HCT116 (cell line): ENCODE data around the gene FBXL13. TPM values are rescaled to one million over a fixed set of nuclear protein-coding genes. Genes with fewer than 3 reads are reported as not detected.

Experiments
- ATAC-seq: fragments of 200-7000 bp; cut with Tn5 transposase; 2 replicates; pipeline ENCODE4 v1.9.1; 2020; ENCODE audit warnings: mild to moderate bottlenecking, moderate library complexity
- BruUV-seq: library from RNA; stranded (reverse); fragments of 400-500 nt; replicated peaks from 2 replicates; lab custom pipeline; 2021; lab: Mats Ljungman, UMichigan
- CTCF ChIA-PET: fragments of 300-600 bp; sonication (Branson Sonifier 250); formaldehyde crosslinking; loops from one replicate; lab custom pipeline; 2021; ENCODE audit warnings: antibody characterized with exemption; lab: Charles Lee
- POLR2A ChIA-PET: fragments of 300-600, 350-600 bp; sonication (Branson Sonifier 250); formaldehyde crosslinking; loops from one replicate; lab custom pipeline; 2021; ENCODE audit warnings: antibody characterized with exemption; lab: Charles Lee
- RAD21 ChIA-PET, 2 experiments: fragments of 300-600 bp; sonication (Branson Sonifier 250); formaldehyde crosslinking; loops; one replicate each; lab custom pipeline; 2023; ENCODE audit warnings: low total read pairs in 2 of 2; ENCODE audit not compliant: uncharacterized antibody in 2 of 2, unreplicated experiment in 2 of 2, low non-redundant PET in 1 of 2; lab: Charles Lee
- DNase-seq: peaks from one replicate; pipeline ENCODE4 v3.0.0-alpha.2; 2010; ENCODE audit warnings: low read depth, low spot score
- H2AFZ ChIP-seq: fragments of 200-600 bp; shearing (Covaris generic), sonication (generic); 2 replicates; pipeline ENCODE4 v1.6.1; 2017; ENCODE audit warnings: low read depth, mixed run types, mixed read lengths, antibody characterized with exemption, low read length; ENCODE audit not compliant: poor library complexity, severe bottlenecking
- H3K27ac ChIP-seq: 2 replicates; pipeline ENCODE4 v1.5.1; 2012; ENCODE audit warnings: low read depth, low read length
- H3K27me3 ChIP-seq: fragments of 200-600 bp; sonication (generic); 2 replicates; pipeline ENCODE4 v1.6.1; 2016; ENCODE audit warnings: mixed run types, low read length, mixed read lengths; ENCODE audit not compliant: insufficient read depth
- H3K36me3 ChIP-seq, 2 experiments: fragments of 200-500 bp in 1 of 2; fragments of 200-600 bp in 1 of 2; sonication (Bioruptor generic) in 1 of 2; sonication (generic) in 1 of 2; 2 replicates each; pipeline versions ENCODE4 v1.5.1 to v1.6.1; 2014 to 2016; ENCODE audit warnings: low read length in 2 of 2, inconsistent platforms in 1 of 2, mixed read lengths in 1 of 2, mixed run types in 1 of 2; ENCODE audit not compliant: insufficient read depth in 2 of 2, control insufficient read depth in 1 of 2
- H3K4me1 ChIP-seq, 2 experiments: fragments of 200-600 bp in 1 of 2; sonication (generic) in 1 of 2; 2 replicates each; pipeline versions ENCODE4 v1.5.1 to v1.6.1; 2012 to 2017; ENCODE audit warnings: low read length in 2 of 2, inconsistent platforms in 1 of 2, mild to moderate bottlenecking in 1 of 2, mixed read lengths in 1 of 2, mixed run types in 1 of 2, moderate library complexity in 1 of 2; ENCODE audit not compliant: insufficient read depth in 2 of 2, control insufficient read depth in 1 of 2
- H3K4me2 ChIP-seq: fragments of 200-600 bp; sonication (generic); 2 replicates; pipeline ENCODE4 v1.6.1; 2017; ENCODE audit warnings: mixed run types, low read length, mixed read lengths
- H3K4me3 ChIP-seq, 2 experiments: fragments of 200-600 bp in 1 of 2; sonication (generic) in 1 of 2; replicated peaks in 1 of 2; 2 replicates each; pipeline ENCODE4 v1.5.1; 2011 to 2016; ENCODE audit warnings: low read length in 2 of 2, control low read depth in 1 of 2, low read depth in 1 of 2, mild to moderate bottlenecking in 1 of 2, mixed read lengths in 1 of 2, mixed run types in 1 of 2
- H3K79me2 ChIP-seq: fragments of 200-600 bp; sonication (generic); 2 replicates; pipeline ENCODE4 v1.6.1; 2017; ENCODE audit warnings: mild to moderate bottlenecking, mixed run types, low read length, moderate library complexity, mixed read lengths; ENCODE audit not compliant: insufficient read depth
- H3K9ac ChIP-seq: fragments of 200-600 bp; sonication (generic); 2 replicates; pipeline ENCODE4 v1.6.1; 2016; ENCODE audit warnings: low read length, mixed read lengths
- H3K9me2 ChIP-seq: fragments of 200-600 bp; sonication (generic), shearing (Covaris generic); 2 replicates; pipeline ENCODE4 v1.6.1; 2017; ENCODE audit warnings: mixed run types, mild to moderate bottlenecking, moderate library complexity; ENCODE audit not compliant: insufficient read depth
- H3K9me3 ChIP-seq, 2 experiments: fragments of 200-500 bp in 1 of 2; fragments of 200-600 bp in 1 of 2; sonication (Bioruptor generic) in 1 of 2; sonication (generic) in 1 of 2; 2 replicates each; pipeline ENCODE4 v1.6.1; 2014 to 2017; ENCODE audit warnings: low read length in 2 of 2, mixed read lengths in 2 of 2, inconsistent platforms in 1 of 2, low read depth in 1 of 2, mild to moderate bottlenecking in 1 of 2, mixed run types in 1 of 2, moderate library complexity in 1 of 2; ENCODE audit not compliant: control insufficient read depth in 1 of 2, insufficient read depth in 1 of 2
- H4K20me1 ChIP-seq: fragments of 200-600 bp; sonication (generic), shearing (Covaris generic); 2 replicates; pipeline ENCODE4 v1.6.1; 2017; ENCODE audit warnings: mixed run types, mild to moderate bottlenecking, moderate library complexity; ENCODE audit not compliant: insufficient read depth
- CEBPB ChIP-seq: IDR thresholded peaks from 2 replicates; pipeline ENCODE4 v1.6.1; 2012; ENCODE audit warnings: low read depth
- EGR1 ChIP-seq: IDR thresholded peaks from 2 replicates; pipeline ENCODE4 v1.6.1; 2012; ENCODE audit warnings: low read depth
- ELF1 ChIP-seq: IDR thresholded peaks from 2 replicates; pipeline ENCODE4 v1.6.1; 2012; ENCODE audit warnings: low read depth, borderline replicate concordance
- EZH2 ChIP-seq: fragments of 200-600 bp; sonication (generic); IDR thresholded peaks from 2 replicates; pipeline ENCODE4 v1.6.1; 2017; ENCODE audit warnings: antibody characterized with exemption, mixed run types
- FOSL1 ChIP-seq: IDR thresholded peaks from 2 replicates; pipeline ENCODE4 v1.6.1; 2012; ENCODE audit warnings: low read depth
- JUND ChIP-seq: IDR thresholded peaks from 2 replicates; pipeline ENCODE4 v1.6.1; 2012
- POLR2A ChIP-seq: IDR thresholded peaks from 2 replicates; pipeline ENCODE4 v1.7.0; 2011; ENCODE audit warnings: borderline replicate concordance; ENCODE audit not compliant: insufficient read depth, insufficient read length; ENCODE audit errors: extremely low read depth
- POLR2AphosphoS5 ChIP-seq: IDR thresholded peaks from 2 replicates; pipeline ENCODE4 v1.6.1; 2011; ENCODE audit warnings: mild to moderate bottlenecking, low read depth, low read length, moderate library complexity
- SP1 ChIP-seq: IDR thresholded peaks from 2 replicates; pipeline ENCODE4 v1.6.1; 2012; ENCODE audit warnings: low read depth
- SRF ChIP-seq: IDR thresholded peaks from 2 replicates; pipeline ENCODE4 v1.6.1; 2012; ENCODE audit warnings: low read depth
- TCF7L2 ChIP-seq: IDR thresholded peaks from 2 replicates; pipeline ENCODE4 v1.7.0; 2011; ENCODE audit warnings: borderline replicate concordance, inconsistent platforms; ENCODE audit not compliant: insufficient read depth, insufficient read length; ENCODE audit errors: extremely low read depth
- YY1 ChIP-seq: IDR thresholded peaks from 2 replicates; pipeline ENCODE4 v1.6.1; 2011; ENCODE audit warnings: low read length, low read depth, moderate library complexity, mild to moderate bottlenecking; ENCODE audit not compliant: insufficient replicate concordance; ENCODE audit errors: extremely low read depth
- ZFX ChIP-seq: fragments of 450-650 bp; IDR thresholded peaks from 2 replicates; pipeline ENCODE4 v1.6.1; 2017
- ZNF274 ChIP-seq: fragments of 200-500 bp; sonication (Bioruptor generic); IDR thresholded peaks from 2 replicates; pipeline ENCODE4 v1.6.1; 2014; ENCODE audit warnings: mild to moderate bottlenecking, low read depth, low read length, inconsistent platforms
- intact Hi-C: fragments of 100-400 bp; cut with micrococcal nuclease; formaldehyde crosslinking; loops from 2 replicates; pipeline ENCODE4 v1.10.0; 2022
- total RNA-seq: library from RNA; stranded (reverse); gene quantifications from one replicate; pipeline ENCODE4 v1.2.1, GENCODE V29; 2021; ENCODE audit not compliant: unreplicated experiment
- TF ChIP-seq, protein P1 (sequence below): IDR thresholded peaks from 2 replicates; pipeline ENCODE4 v1.6.1; 2012
- TF ChIP-seq, protein P2 (sequence below): IDR thresholded peaks from 2 replicates; pipeline ENCODE4 v1.6.1; 2012
- TF ChIP-seq, protein P3 (sequence below), 3 experiments: fragments of 200-600 bp in 1 of 3; sonication (generic) in 1 of 3; IDR thresholded peaks in 2 of 3; conservative IDR thresholded peaks in 1 of 3; 2 replicates each; pipeline ENCODE4 v1.5.1; 2012 to 2017; ENCODE audit warnings: low read depth in 2 of 3, low read length in 2 of 3, antibody characterized with exemption in 1 of 3, borderline replicate concordance in 1 of 3, control low read depth in 1 of 3, mild to moderate bottlenecking in 1 of 3, mixed read lengths in 1 of 3, mixed run types in 1 of 3, moderate library complexity in 1 of 3; ENCODE audit not compliant: insufficient read depth in 1 of 3

Gene FBXL13
- total RNA-seq, 1 experiment from 2014 or later: 1.0 TPM

DNA sequence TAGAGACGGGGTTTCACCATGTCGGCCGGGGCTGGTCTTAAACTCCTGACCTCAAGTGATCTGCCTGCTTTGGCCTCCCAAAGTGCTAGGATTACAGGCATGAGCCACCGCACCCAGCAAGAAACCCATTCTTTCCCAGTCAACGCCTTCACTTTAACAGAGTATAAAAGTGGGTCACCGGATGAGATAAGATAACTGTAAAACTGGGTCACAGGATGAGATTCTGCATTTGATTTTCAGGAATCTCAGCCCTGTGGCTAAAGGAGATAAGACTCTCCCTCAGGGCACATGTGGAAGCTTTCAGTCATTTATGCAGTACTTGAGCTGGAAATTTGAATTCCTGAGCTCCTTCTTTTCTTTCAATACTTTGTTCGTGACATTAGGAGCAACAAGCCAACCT, 91.0 kb downstream of the FBXL13 start:
- no peak for TF ChIP-seq SRF
- no peak for TF ChIP-seq ELF1
- TF ChIP-seq, protein P1, sequence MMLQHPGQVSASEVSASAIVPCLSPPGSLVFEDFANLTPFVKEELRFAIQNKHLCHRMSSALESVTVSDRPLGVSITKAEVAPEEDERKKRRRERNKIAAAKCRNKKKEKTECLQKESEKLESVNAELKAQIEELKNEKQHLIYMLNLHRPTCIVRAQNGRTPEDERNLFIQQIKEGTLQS: no peak
- no peak for TF ChIP-seq YY1
- TF ChIP-seq SP1: no peak
- H4K20me1 ChIP-seq: no peaks in the 10 kb centered on the region
- no peak overlapping the region for H3K4me2 ChIP-seq
- no peak overlapping the region for H3K9ac ChIP-seq
- DNase-seq (no peak), ATAC-seq (no peak)
- ChIA-PET POLR2A (no interaction called here), CTCF (no interaction called here), RAD21 (no interaction called here)
- H3K4me3 ChIP-seq: no peak overlapping the region
- no peak overlapping the region for H3K27ac ChIP-seq
- peaks cover 5% of the 10 kb centered on the region in 2 experiments for H3K4me1 ChIP-seq
- intact Hi-C loops: no loop called here
- no peaks in the 10 kb centered on the region for H3K79me2 ChIP-seq
- no peaks in the 10 kb centered on the region for H3K27me3 ChIP-seq
- H3K9me3 ChIP-seq: 0 out of 4 replicates have a peak, but pooled peaks cover 4% of the 10 kb centered on the region in 2 experiments
- no TSS peak for BruUV-seq
- no peaks in the 10 kb centered on the region for H3K36me3 ChIP-seq
- no peaks in the 10 kb centered on the region for H3K9me2 ChIP-seq
- H2AFZ ChIP-seq: no peak overlapping the region

DNA sequence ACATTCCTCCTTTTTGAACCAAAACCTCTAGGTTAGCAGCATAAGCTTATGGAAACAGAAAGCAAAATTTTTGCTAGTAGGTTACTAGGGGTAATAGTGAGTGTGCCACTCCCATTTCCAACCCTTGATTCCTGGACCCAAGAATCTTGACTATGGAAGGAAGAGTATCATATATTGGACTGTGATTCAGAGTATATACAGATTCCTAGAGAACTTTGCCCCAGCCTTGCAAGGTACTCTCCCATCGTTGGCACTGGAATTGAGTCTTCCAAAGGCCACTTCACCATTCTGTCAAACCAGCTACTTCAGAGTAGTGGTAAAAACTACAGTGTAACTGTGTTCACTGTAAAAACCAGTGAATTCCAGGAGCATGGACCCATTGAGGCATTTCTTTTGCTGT, 92.4 kb downstream of the FBXL13 start:
- BruUV-seq: no TSS peak
- ChIA-PET POLR2A (no interaction called here), RAD21 (no interaction called here), CTCF (no interaction called here)
- Histone ChIP-seq H3K4me3 (no peak overlapping the region), H3K36me3 (no peaks in the 10 kb centered on the region), H2AFZ (no peak overlapping the region), H3K79me2 (no peaks in the 10 kb centered on the region), H3K27ac (no peak overlapping the region), H3K9me2 (no peaks in the 10 kb centered on the region), H3K4me1 (peaks cover 7 to 12% of the 10 kb centered on the region in 2 experiments), H3K27me3 (no peaks in the 10 kb centered on the region), H3K9ac (no peak overlapping the region), H3K4me2 (no peak overlapping the region), H4K20me1 (no peaks in the 10 kb centered on the region), H3K9me3 (0 out of 4 replicates have a peak, but pooled peaks cover 4% of the 10 kb centered on the region in 2 experiments)
- intact Hi-C loops: no loop called here
- DNase-seq (no peak), ATAC-seq (no peak)
- TF ChIP-seq EGR1 (no peak), FOSL1 (no peak), ELF1 (no peak), POLR2A (no peak), EZH2 (no peak), SP1 (no peak), SRF (no peak), CEBPB (no peak), ZFX (no peak), POLR2AphosphoS5 (no peak), ZNF274 (no peak), JUND (no peak), TCF7L2 (no peak)
- TF ChIP-seq, protein P2, sequence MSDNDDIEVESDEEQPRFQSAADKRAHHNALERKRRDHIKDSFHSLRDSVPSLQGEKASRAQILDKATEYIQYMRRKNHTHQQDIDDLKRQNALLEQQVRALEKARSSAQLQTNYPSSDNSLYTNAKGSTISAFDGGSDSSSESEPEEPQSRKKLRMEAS: no peak
- TF ChIP-seq, protein P3, sequence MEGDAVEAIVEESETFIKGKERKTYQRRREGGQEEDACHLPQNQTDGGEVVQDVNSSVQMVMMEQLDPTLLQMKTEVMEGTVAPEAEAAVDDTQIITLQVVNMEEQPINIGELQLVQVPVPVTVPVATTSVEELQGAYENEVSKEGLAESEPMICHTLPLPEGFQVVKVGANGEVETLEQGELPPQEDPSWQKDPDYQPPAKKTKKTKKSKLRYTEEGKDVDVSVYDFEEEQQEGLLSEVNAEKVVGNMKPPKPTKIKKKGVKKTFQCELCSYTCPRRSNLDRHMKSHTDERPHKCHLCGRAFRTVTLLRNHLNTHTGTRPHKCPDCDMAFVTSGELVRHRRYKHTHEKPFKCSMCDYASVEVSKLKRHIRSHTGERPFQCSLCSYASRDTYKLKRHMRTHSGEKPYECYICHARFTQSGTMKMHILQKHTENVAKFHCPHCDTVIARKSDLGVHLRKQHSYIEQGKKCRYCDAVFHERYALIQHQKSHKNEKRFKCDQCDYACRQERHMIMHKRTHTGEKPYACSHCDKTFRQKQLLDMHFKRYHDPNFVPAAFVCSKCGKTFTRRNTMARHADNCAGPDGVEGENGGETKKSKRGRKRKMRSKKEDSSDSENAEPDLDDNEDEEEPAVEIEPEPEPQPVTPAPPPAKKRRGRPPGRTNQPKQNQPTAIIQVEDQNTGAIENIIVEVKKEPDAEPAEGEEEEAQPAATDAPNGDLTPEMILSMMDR (IDR thresholded peaks at IDR 0.05 in 2 of 3, conservative IDR thresholded peaks at IDR 0.05 in 1 of 3; ENCODE audit: borderline replicate concordance in 1 of 3, insufficient read depth in 1 of 3, low read depth in 2 of 3, low read length in 2 of 3): no peak
